Parathyroid adenoma (tissue), 2 donors: ENCODE results near the gene PCDH9.

ENCODE experiments used
- H2AFZ ChIP-seq: fragments of 300-600 bp; sonication (generic); one replicate; pipeline ENCODE4 v1.7.0; 2017; ENCODE audit warnings: antibody characterized with exemption, mild to moderate bottlenecking
- H3K27ac ChIP-seq: fragments of 300-600 bp; sonication (generic); one replicate; pipeline ENCODE4 v1.7.0; 2017
- H3K27me3 ChIP-seq: fragments of 300-600 bp; sonication (generic); one replicate; pipeline ENCODE4 v1.7.0; 2017; ENCODE audit warnings: low read length; ENCODE audit not compliant: control insufficient read depth, insufficient read depth
- H3K36me3 ChIP-seq: fragments of 300-600 bp; sonication (generic); one replicate; pipeline ENCODE4 v1.7.0; 2017; ENCODE audit warnings: low read length; ENCODE audit not compliant: control insufficient read depth, insufficient read depth
- H3K4me1 ChIP-seq: fragments of 300-600 bp; sonication (generic); one replicate; pipeline ENCODE4 v1.7.0; 2017; ENCODE audit warnings: control low read depth
- H3K4me2 ChIP-seq: fragments of 300-600 bp; sonication (generic); one replicate; pipeline ENCODE4 v1.7.0; 2017; ENCODE audit warnings: low read length
- H3K4me3 ChIP-seq: fragments of 300-600 bp; sonication (generic); one replicate; pipeline ENCODE4 v1.7.0; 2017; ENCODE audit warnings: low read depth, low read length
- H3K79me2 ChIP-seq: fragments of 300-600 bp; sonication (generic); one replicate; pipeline ENCODE4 v1.7.0; 2017; ENCODE audit warnings: control low read depth
- H3K9ac ChIP-seq: fragments of 300-600 bp; sonication (generic); one replicate; pipeline ENCODE4 v1.7.0; 2017; ENCODE audit warnings: mild to moderate bottlenecking
- H3K9me3 ChIP-seq: fragments of 300-600 bp; sonication (generic); one replicate; pipeline ENCODE4 v1.7.0; 2017; ENCODE audit warnings: low read length; ENCODE audit not compliant: control insufficient read depth
- TF ChIP-seq, protein P1 (sequence below): fragments of 300-600 bp; sonication (generic); IDR thresholded peaks from one replicate; pipeline ENCODE4 v1.7.0; 2017; ENCODE audit warnings: antibody characterized with exemption, mild to moderate bottlenecking
- donor health status: primary hyperparathyroidism.

Gene PCDH9

DNA sequence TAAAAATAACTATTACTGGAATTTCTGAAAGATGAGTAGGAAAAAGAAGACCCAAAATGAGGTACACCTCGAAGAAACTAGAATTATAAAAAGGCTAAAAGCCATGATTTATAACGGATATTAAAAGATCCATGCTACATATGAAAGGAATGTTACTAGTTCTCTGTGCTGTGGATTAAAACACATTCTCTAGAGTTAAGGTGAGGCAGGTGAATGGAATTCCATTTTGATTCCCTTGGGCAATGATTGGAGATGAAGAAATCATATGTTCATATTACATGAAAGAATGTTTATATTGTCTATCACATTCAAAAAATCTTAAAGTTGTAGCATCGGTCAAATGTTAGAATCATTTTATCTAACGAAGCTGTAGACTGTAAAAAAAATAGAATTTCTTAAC is 783.7 kb downstream of the PCDH9 start:
- no peak overlapping the region for H3K27ac ChIP-seq
- no peak overlapping the region for H2AFZ ChIP-seq
- H3K4me2 ChIP-seq = no peak overlapping the region
- H3K4me1 ChIP-seq = no peaks in the 10 kb centered on the region
- H3K4me3 ChIP-seq = no peak overlapping the region
- H3K79me2 ChIP-seq = no peaks in the 10 kb centered on the region
- H3K36me3 ChIP-seq = no peaks in the 10 kb centered on the region
- no peaks in the 10 kb centered on the region for H3K9me3 ChIP-seq
- H3K27me3 ChIP-seq = no peaks in the 10 kb centered on the region
- TF ChIP-seq, protein P1, sequence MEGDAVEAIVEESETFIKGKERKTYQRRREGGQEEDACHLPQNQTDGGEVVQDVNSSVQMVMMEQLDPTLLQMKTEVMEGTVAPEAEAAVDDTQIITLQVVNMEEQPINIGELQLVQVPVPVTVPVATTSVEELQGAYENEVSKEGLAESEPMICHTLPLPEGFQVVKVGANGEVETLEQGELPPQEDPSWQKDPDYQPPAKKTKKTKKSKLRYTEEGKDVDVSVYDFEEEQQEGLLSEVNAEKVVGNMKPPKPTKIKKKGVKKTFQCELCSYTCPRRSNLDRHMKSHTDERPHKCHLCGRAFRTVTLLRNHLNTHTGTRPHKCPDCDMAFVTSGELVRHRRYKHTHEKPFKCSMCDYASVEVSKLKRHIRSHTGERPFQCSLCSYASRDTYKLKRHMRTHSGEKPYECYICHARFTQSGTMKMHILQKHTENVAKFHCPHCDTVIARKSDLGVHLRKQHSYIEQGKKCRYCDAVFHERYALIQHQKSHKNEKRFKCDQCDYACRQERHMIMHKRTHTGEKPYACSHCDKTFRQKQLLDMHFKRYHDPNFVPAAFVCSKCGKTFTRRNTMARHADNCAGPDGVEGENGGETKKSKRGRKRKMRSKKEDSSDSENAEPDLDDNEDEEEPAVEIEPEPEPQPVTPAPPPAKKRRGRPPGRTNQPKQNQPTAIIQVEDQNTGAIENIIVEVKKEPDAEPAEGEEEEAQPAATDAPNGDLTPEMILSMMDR = no peak
- H3K9ac ChIP-seq = no peak overlapping the region

GRCh38 chr13:66443926-66444325 is 786.2 kb downstream of the PCDH9 start:
- no peak overlapping the region for H3K4me3 ChIP-seq
- no peak overlapping the region for H3K4me2 ChIP-seq
- TF ChIP-seq, protein P1 = no peak
- no peaks in the 10 kb centered on the region for H3K79me2 ChIP-seq
- no peak overlapping the region for H3K27ac ChIP-seq
- no peaks in the 10 kb centered on the region for H3K27me3 ChIP-seq
- no peaks in the 10 kb centered on the region for H3K36me3 ChIP-seq
- H3K4me1 ChIP-seq = no peaks in the 10 kb centered on the region
- H3K9me3 ChIP-seq = no peaks in the 10 kb centered on the region
- no peak overlapping the region for H2AFZ ChIP-seq
- H3K9ac ChIP-seq = no peak overlapping the region

DNA sequence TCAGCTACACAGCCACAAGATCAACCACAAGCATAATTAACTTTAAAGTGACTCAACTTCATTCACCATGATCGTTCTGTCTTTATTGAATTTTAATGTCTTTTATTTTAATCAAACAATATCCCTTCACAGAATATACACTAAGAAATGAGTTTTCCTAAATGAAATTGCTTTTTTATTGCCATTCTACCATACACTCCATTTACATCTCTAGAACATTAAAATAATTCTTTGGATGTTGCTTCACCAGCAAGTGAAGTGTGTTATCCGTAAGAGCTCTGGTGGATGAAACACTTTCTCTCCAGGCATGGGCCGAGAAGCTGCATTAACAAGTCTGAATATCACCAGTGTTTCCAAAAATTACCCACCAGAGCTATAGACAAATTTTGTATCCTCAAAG is 789.2 kb downstream of the PCDH9 start:
- TF ChIP-seq, protein P1 = no peak
- Histone ChIP-seq H3K4me3 (no peak overlapping the region), H3K79me2 (no peaks in the 10 kb centered on the region), H3K27ac (no peak overlapping the region), H2AFZ (no peak overlapping the region), H3K9ac (no peak overlapping the region), H3K4me2 (no peak overlapping the region), H3K9me3 (no peaks in the 10 kb centered on the region), H3K36me3 (no peaks in the 10 kb centered on the region), H3K27me3 (no peaks in the 10 kb centered on the region), H3K4me1 (no peaks in the 10 kb centered on the region)

- no peaks in the 10 kb centered on the region for H3K27me3 ChIP-seq
- TF ChIP-seq, protein P1 = no peak
- no peak overlapping the region for H3K9ac ChIP-seq
- no peaks in the 10 kb centered on the region for H3K79me2 ChIP-seq
- no peak overlapping the region for H3K4me2 ChIP-seq
- no peak overlapping the region for H3K4me3 ChIP-seq
- H3K4me1 ChIP-seq = no peaks in the 10 kb centered on the region
- no peaks in the 10 kb centered on the region for H3K9me3 ChIP-seq
- no peaks in the 10 kb centered on the region for H3K36me3 ChIP-seq
- H2AFZ ChIP-seq = no peak overlapping the region
- no peak overlapping the region for H3K27ac ChIP-seq
Measured at GRCh38 chr13:66430728-66431127, 799.4 kb downstream of the PCDH9 start.

- H3K27me3 ChIP-seq = no peaks in the 10 kb centered on the region
- no peak overlapping the region for H3K4me2 ChIP-seq
- no peaks in the 10 kb centered on the region for H3K79me2 ChIP-seq
- H3K9me3 ChIP-seq = no peaks in the 10 kb centered on the region
- H3K4me3 ChIP-seq = no peak overlapping the region
- TF ChIP-seq, protein P1 = no peak
- no peaks in the 10 kb centered on the region for H3K36me3 ChIP-seq
- no peaks in the 10 kb centered on the region for H3K4me1 ChIP-seq
- no peak overlapping the region for H3K9ac ChIP-seq
- H3K27ac ChIP-seq = no peak overlapping the region
- no peak overlapping the region for H2AFZ ChIP-seq
Measured at GRCh38 chr13:66430269-66430668, 799.9 kb downstream of the PCDH9 start.
